GM18858 (cell line): ENCODE data around the gene ZCCHC7.

ENCODE experiments used
- ATAC-seq: cut with Tn5 transposase; IDR thresholded peaks from one replicate; pipeline ENCODE4 v1.9.1; 2021; ENCODE audit not compliant: unreplicated experiment

ZCCHC7 gene

DNA sequence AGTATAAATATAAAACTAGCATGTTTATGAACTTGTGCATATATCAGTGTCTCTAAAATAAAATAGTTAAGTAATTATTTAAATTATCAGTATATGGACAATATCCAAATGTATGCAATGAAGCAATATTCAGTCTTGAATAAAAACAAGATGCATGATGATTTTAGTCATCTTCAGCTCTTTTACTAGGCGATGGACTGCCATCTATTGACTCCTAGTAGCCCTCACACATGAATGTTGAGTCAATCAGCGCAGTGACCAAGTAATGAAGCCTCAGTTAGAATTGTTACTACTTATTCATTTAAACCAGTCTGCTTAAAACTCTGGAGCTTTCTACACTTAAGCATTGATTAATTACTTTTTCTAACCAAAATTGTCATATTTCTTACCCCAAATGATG lies 209.2 kb downstream of the ZCCHC7 start:
- ATAC-seq, result no peak

DNA sequence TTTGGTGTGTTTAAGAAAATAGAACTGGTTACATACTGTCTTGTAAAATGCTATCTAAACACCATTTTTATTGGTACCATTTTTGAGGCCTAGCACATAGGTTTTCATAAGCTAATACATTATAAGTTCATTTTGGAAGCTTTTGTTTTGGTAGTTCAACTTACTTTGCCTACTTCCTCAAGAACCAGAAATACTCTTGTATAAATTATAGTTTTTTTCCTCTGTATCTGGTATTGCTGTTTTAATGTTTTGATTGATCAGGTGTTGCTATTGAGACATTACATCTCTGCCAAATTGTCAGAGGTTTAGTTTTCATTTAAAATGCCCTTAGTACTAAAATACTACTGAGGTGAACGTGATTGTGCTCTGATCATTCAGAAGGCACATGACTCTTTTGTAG lies 211.5 kb downstream of the ZCCHC7 start:
- no peak for ATAC-seq

DNA sequence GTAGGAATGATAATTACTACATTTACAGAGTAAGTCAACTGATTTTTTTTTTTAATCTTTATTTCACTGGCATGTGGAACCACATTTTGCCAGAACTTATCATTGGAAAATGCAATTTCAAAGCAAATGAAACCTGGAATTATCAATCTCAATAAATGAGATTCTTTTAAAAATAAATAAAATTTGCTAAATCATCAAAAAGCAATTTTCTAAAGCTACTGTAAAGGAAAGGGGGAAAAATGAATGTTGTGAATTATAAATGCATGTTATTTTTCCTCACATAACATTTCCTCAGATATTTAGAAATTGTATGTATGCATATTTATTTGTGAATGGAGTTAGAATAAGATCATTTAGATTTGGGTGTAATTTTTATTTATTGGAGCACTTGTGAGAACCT lies 212.2 kb downstream of the ZCCHC7 start:
- ATAC-seq, result no peak

DNA sequence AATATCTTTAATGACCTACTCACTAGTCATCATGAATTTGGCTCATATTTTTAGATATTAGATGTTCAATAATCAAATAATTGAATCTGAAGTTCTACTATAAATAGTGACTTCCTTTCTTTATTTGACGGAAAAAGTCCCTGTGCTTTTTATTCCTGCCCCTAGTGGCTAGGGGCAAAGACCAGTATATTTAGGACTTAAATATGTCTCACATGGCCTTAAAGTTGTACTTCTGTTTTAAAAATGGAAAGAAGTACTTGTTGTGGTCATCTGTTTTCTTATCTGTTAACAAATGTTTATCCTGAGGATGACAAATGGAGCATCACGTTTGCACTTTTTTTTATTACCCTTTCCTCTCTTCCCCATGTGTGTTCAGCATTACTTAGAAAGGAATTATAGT lies 212.9 kb downstream of the ZCCHC7 start:
- ATAC-seq, result no peak

DNA sequence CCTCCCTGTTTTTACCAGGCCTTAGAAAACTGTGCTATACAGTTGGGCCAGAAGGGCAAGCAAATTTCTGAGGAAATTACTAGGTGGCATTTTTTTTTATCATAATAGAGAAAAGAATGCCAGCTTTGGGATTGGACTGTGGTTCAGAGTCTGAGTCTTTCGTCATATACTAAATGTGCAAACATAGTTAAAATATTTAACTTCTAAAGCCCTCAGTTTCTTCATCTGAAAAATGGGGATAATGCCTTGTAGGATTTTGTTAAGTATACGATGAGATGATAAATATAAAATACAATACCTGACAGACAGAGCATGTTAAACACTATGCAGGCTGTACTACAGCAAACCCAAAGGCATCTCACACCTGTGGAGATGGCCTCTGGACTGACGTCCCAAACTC lies 214.9 kb downstream of the ZCCHC7 start:
- ATAC-seq, result no peak

GRCh38 chr9:37336150-37336549 lies 215.8 kb downstream of the ZCCHC7 start:
- ATAC-seq, result no peak

DNA sequence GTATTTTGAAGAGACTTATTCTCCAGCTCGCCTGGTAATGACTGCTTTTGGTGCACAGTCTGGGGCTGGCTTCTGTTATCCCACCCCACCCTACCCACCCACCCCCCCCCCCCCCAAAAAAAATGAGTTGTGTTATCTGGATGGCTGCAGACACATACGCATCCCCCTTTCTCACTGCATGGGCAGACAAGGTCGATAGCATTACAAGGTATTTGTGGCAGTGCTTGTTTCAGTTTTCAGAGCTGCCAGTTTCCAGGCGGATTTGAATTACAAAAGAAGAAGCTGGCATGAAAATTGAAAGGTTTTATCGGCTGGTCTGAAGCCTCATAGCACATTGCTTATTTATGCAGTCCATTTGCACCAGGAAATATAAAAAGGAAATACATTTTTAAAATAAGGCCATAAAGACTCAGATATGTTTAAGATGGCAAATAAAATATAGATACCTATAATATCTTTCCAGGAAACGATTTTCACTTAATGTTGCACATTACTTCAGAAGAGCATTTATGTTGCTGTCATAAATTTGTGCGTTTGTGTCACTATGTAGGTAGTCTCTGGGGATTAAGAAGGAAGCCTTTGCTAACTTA lies 217.0 kb downstream of the ZCCHC7 start:
- no peak for ATAC-seq

DNA sequence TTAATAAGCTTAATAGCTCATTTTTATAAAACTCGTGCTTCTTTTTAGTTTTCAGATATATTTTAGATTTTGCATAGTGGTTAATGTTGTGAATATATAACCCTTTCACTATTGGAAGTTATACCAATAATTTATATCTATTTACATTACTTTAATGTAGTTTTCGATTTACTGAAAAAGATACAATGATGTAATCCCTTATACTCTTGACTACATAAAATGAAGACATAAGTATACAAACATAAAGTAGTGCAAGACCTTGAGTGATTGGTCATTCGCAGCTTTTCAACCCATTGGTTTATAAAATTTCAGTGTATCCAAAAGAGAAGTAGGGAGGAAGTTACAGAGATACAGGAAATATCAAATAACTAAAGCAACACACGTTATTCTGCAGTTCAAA lies 217.8 kb downstream of the ZCCHC7 start:
- ATAC-seq, result no peak

GRCh38 chr9:37339923-37340322 lies 219.5 kb downstream of the ZCCHC7 start:
- no peak for ATAC-seq

- ATAC-seq, result no peak
Observed at GRCh38 chr9:37340961-37341360, 220.6 kb downstream of the ZCCHC7 start.

- ATAC-seq, result no peak
Observed at GRCh38 chr9:37341704-37342103, 221.3 kb downstream of the ZCCHC7 start.

GRCh38 chr9:37342493-37342892 lies 222.1 kb downstream of the ZCCHC7 start:
- ATAC-seq, result no peak

DNA sequence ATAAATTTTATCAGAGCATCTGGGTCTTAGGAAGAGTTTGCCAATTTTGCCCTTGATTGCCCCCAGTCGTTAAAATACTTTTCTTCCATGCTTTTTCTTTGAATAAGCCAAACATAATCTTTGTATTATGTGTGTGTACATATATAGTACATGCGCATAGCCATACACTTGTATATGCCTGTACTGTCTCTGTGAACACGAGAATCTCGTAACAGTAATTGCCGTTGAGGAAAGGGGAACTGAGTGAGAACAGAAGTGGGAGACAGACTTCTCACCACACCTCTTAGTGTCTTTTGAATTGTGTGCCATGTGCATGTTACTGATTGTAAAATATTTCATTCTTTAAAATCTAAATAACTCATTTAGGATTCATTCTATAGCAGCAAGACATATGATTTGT lies 222.5 kb downstream of the ZCCHC7 start:
- ATAC-seq, result no peak

- no peak for ATAC-seq
Observed at GRCh38 chr9:37343724-37344123, 223.3 kb downstream of the ZCCHC7 start.

GRCh38 chr9:37345038-37345437 lies 224.7 kb downstream of the ZCCHC7 start:
- no peak for ATAC-seq

DNA sequence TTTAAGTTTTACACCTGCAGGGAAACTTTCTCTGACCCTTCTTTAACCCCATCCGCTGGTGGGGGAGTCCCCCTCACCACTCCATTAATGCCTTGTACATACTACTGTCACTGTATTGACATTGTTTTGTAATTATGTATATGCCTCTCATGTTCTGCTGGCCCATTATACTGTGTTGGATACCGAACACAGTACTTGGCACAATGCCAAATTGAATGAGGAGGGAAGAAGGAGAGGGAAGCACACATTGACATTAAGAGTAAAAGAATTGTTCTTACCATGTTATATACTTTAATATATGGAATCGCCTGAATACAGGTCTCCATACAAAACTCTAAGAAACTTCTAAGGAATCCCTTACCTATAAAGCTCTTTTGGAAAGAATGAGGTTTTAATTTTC lies 228.5 kb downstream of the ZCCHC7 start:
- ATAC-seq, result no peak

- no peak for ATAC-seq
Observed at GRCh38 chr9:37350486-37351190, 230.3 kb downstream of the ZCCHC7 start.

DNA sequence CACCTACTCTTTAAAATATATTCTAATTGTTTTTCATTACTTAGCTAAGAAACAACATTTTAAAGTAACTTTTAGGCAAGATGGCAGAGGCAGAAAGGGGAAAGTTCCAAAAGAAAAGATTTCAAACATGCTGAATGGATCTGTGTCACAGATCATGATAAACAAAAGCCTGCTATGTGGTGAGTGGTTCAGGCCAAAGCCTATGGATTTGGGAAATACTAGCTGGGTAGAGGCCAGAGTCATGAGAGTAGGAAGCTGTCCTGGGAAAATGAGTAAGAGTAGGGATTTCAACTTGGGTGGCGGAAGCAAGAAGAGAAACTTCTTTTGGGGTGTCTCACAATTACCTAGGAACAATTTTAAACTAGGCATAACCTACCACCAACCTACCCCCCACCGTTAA lies 233.4 kb downstream of the ZCCHC7 start:
- ATAC-seq, result no peak

DNA sequence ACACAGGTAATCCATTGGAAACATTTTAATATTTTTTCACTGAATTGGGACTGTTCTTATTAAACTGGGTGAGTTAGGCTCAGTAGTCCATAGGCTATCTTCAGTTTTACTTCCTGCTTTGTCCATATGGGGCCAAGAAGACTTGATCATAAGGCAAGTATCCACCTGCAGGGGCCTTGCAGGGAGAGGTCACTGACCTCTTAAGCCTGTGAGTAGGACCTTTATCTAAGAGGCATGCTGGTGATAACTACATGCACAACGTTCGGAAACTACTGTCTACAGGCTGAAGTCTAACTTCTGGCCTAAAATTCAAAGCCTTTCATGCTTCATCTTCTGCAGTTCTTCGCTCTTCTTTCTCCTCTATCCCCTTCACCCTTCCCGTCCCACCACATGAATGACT lies 242.1 kb downstream of the ZCCHC7 start:
- no peak for ATAC-seq

GRCh38 chr9:37363124-37363523 lies 242.8 kb downstream of the ZCCHC7 start:
- no peak for ATAC-seq

DNA sequence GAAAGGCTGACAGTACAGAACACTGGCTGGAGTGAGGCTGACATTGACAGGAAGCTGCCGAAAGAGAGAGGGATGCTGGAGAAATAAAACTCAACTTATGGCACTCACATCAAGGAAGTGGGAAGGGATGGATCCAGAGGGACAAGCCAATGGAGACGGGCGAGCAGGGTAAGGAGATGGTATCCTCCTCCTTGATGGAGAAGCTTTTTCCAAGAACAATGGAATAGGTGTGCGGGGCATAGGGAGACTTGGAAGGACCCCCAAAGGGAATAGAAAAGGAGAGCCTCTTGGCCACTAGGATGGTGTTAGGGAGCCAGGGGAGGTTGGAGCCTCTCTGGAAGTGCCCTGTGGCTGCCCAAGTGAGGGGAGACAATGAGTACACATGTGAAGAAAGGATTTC lies 243.8 kb downstream of the ZCCHC7 start:
- no peak for ATAC-seq

- ATAC-seq, result no peak
Observed at GRCh38 chr9:37364751-37365360, 244.5 kb downstream of the ZCCHC7 start.

GRCh38 chr9:37369671-37370070 lies 249.3 kb downstream of the ZCCHC7 start:
- peak; percentile 28 for ATAC-seq
